Measurements from ENCODE around the gene CCDC82.

DNA sequence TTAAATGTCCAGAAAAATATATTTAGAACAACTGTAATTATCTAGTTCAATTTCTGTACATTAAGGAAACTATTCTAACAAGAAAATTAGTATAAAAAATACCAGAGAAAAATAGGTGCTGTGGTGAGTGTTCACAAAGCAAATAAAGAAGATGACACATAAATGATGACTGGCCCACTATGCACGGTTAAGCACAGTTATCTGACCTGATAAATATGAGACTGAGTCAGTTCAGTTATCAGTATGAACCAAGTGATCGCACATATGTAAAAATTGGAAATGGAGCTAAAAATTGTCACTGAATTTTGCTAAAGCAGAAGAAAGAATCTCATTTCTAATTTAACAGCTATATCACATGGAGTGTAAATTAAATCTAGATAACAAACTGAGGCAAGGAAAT lies 27.9 kb downstream of the CCDC82 start:
- no peak for TF ChIP-seq CTCF (IDR thresholded peaks at IDR 0.05)
- no peak for TF ChIP-seq EZH2 (IDR thresholded peaks at IDR 0.05; ENCODE audit: borderline replicate concordance, insufficient read depth, low read depth, low read length, poor library complexity, severe bottlenecking)

Data from B cell (primary cell).